COLO668 (cell line): ENCODE data around the gene PDE6H.

Experiments
- DNase-seq: peaks from one replicate; lab custom pipeline; 2025; ENCODE audit not compliant: unreplicated experiment; lab: John Stamatoyannopoulos, UW

The PDE6H gene

DNA sequence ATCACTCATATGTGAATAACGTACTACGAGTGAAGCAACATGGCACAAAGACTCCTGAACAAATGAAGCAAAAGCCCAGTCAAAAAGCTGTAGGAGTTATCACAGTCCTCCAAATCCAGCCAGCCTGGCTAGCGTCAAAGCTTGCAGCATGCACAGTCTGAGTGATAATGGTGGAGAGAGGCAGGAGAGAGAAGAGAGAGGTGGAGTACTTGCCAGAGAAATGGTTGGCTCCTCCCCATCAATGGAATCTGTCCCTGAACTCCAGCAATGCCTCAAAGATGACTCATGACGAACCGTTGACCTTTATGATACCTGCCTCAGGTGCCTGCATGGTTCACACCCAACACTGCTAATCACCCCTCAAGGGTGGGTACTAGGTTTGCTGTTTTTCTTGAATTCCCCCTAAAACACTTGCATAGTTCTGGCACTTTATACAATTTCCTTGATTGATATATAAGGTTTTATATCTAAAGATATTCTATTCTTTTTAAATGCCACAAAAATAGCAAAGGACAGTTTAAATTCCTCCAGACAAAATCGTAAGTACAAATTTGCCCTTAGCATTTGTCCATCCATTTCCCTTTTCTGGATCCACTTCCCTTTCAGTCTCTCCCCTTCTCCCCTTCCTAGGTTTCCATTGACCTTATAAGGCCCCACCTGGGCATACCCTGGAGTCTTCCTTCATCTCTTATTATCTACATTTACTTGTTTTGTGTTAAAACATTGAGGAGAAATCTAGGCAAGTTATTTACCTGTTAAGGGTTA is 21.7 kb upstream of the PDE6H start:
- no peak for DNase-seq

DNA sequence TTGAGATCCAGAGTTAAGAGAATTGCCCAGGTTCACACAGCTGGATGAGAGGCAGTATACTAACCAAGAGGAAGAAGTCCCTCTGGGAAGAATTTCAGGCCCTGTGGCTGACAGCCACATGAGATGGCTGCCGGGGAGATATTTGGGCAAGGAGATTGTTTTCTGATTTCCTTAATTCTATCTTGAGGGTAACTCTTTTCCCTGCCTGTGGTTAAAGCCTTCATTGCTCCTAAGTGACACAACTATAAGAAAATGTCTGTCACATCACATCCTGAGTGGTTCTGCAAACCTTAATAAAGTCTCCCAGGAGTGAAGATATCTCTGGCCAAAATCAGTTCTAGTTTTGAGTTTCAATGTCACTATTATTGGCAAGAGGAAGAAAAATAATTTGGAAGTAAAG is 21.0 kb upstream of the PDE6H start:
- no peak for DNase-seq

DNA sequence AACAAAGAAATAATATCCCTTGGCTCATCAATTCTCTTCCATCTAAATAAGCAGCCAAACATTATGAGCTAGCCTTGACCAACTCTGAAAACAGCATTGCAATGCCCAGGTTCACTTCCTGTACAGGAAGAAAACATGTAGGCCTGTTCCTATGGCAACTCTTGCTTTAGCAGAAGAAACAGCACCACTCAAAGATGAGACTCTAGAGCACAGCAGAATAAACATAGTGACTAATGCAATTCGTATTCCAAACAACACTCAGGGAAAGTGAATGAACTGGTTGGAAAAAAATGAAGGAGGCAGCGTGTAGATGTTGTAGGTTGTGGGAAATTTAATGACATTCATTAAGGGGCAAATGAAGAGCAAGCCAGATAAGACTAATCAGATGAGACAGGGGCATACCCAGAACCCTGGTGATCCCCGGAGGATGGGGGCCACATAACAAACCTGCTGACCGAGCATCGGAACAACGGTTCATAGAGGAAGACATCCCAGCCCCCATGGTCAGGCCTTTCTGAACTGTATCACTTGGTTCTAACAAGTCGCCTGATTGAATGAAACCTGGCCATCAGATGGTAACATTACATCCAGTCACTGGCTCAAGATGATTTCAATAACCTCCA is 20.4 kb upstream of the PDE6H start:
- no peak for DNase-seq

DNA sequence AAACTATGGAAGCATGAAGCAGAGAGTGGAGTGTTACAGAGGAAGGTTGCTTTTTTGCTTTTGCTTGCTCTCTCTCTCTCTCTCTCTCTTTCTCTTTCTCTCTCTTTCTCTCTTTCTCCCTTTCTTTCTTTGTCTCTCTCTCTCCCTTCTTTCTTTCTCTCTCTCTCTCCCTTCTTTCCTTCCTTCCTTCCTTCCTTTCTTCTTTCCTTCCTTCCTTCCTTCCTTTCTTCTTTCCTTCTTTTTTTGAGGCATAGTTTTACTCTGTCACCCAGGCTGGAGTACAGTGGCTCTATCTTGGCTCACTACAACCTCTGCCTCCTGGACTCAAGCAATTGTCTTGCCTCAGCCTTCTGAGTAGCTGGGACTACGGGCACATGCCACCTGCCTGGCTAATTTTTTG is 19.1 kb upstream of the PDE6H start:
- DNase-seq, result no peak

DNA sequence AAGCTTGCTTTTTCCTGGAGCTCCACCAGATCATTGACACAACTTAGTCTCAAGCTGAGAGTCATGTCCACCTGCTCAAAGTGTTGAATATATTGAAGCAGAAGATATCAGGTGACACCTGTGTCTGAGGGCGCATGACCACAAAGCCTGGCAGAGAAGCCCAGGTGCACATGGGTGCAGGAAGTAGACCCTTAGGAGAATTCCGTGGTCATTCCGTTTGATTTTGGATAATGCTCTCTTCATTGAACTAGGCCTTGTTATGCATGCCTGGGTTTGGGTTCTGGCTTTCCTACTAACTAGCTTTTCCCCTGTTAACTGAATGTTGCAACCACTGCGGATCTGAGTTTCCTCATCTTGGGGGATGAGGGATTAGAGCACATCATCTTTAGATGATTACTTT is 18.6 kb upstream of the PDE6H start:
- DNase-seq, result peak; percentile 29

DNA sequence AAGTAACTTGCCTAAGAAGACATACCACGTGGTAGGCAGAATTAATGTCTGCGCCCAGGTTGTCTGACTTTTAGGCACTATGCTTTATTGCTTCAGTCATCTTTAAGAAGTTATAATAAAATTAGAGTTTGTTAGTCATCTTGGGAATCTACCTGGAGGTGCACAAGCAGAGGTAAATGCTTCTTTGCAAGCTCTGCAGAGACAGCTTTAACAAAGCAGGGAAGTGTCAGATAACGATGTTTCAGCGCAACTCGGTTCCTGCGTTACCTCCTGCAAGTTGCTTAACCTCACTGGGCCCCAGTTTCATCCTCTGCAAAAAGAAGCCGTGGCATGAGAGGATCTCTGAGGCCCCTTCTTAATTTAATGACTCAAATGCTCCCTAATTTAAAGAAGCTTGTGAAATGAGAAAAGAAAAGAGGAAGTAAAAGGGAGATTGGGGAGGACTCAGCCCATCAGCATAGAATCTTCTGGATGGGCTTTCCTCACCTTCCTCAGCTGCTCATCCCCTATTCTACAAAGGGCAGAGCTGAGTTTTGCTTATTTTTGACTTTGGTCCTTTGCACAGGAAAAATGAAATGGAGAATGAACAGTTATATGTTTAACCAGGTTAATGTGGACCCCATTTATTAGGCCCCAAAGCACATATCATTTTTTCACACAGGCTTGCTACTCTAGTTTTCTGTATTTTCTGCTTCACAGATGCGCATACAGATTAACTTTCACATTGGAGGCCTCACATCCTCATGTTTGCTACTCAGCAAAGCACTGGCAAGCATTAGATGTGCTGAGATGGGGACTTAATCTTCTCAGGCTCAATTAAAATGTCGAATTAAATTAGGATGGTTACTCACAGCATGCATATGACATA is 16.6 kb upstream of the PDE6H start:
- DNase-seq, result no peak

DNA sequence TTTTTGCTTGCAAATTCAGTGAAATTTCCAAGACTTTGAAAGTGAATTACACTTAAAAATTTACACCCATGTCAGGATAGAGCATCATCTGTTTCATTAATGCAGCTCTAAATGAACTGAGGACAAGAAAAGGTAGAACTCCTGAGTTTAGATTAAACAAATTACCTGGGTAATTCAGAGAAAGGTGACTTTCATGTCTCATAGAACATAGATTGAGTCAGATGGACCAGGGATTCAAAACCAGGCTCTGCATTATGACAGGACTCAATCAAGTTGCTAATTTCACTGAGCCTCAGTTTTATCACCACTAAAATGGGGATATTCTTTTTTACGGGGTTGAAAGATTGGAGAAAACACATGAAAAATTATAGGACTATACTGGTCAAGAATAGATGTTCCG is 15.9 kb upstream of the PDE6H start:
- no peak for DNase-seq

DNA sequence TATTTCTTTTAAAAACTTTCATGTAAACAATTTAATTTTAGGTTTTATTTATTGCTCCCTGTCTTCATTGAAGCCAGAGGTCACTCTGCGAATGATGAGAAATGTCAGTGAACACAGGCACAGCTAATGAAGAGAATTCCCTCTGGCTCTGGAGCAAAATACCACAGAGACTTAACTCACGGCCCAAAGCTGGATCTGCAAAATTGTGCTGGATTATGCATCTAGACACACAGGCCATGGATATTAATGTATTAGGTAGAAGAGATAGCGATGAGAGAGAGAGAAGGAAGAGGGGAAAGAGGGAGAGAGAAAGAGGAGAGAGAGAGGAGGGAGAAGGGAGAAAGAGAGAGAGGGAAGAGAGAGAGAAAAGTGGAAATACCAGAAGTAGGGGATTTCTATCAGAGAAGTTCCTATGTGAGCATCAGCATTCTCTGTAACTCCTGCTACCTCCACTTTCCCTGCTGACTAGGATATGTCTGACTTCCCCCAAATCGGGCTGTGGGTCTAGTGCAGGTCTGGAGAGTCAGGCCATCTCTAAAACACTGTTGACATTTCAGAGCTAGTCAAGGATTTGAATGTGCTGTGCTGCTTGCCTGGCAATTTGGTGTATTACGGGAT is 15.2 kb upstream of the PDE6H start:
- no peak for DNase-seq

DNA sequence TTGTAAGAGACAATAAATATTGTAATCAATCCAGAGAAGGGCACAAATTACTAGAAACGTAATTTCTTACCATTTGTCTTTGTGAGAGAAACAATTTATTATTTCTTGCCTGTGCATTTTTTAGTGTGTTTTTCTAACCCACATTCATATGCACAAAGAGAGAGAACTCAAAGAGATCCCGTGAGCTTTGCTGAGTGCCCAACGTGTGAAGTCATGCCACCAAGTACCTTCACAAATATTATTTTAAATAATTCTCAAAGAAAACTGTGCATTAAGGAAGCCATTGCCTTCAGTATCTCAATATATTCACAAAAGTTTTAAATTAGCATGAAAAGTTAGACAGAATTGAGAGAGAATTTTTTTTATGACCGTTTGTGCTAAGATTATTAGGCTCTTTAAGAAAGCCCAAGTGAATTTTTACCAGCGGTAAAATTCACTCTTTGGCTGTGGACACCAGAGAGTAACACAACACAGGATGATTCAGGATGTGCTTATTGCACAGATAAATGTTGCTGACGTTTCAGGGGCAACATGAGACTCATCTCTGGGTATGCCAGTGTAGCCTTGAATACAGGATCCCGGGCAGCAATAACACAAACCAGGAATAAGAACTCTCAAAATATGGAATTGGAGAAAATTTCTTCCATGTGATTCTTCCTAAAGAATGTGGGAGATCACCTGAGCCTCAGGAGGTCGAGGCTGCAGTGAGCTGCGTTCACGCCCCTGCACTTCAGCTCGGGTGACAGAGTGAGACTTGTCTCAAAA is 14.3 kb upstream of the PDE6H start:
- DNase-seq, result no peak

DNA sequence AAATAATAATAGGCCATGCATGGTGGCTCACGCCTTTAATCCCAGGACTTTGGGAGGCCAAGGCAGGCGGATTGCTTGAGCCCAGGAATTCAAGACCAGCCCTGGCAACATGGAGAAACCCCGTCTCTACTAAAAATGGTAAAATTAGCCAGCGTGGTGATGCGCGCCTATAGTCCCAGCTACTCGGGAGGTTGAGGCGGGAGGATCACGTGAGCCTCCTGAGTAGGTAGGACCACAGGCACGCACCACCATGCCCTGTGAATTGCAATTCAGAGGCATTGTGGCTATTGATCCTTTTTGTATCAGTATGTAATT is 13.8 kb upstream of the PDE6H start:
- no peak for DNase-seq

DNA sequence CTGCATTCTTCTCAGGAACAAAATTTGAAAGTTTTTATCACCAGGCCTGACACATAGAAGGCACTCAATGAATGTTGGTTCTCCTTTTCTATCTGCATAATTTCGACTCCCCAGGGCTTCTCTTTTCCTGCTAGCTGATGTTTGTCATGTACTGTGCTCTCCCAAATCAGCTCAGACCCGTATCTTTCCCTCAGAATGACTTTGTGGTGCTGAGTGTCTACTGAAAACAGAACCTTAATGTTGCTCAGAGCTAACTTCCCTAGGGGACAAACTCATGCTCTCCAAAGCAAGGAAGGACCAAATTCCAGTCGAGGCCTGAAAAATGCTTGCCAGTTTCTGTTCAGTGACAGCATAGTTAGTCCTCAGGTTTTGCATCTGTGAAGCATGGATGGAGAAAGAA is 13.4 kb upstream of the PDE6H start:
- DNase-seq, result no peak

DNA sequence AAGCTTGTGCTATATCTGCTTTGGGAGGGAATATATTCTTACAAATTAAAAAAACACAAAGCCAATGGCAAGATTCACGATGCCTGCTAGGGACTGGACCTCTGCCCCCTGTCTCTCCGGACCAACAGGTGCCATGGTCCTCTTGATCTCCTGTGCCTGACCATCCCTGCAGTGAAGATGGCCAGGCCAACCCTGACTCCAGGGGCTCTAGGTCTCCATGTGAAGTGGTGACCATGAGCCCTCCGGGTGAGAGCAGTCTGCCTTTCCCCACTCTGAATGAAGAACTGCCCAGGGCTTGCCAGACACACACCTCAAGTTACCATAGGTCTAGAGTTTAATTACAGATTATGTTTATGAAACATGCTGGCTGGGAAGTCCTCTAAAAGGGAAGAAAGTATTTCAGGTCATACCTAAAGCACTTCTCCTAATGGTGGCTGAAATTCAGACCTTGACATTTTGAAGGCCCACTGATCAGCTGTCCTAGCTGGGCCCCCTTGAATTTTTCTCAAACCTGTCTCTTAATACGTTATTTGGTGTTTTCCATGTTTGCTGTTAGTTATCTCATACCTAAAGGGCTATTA is 12.8 kb upstream of the PDE6H start:
- no peak for DNase-seq

DNA sequence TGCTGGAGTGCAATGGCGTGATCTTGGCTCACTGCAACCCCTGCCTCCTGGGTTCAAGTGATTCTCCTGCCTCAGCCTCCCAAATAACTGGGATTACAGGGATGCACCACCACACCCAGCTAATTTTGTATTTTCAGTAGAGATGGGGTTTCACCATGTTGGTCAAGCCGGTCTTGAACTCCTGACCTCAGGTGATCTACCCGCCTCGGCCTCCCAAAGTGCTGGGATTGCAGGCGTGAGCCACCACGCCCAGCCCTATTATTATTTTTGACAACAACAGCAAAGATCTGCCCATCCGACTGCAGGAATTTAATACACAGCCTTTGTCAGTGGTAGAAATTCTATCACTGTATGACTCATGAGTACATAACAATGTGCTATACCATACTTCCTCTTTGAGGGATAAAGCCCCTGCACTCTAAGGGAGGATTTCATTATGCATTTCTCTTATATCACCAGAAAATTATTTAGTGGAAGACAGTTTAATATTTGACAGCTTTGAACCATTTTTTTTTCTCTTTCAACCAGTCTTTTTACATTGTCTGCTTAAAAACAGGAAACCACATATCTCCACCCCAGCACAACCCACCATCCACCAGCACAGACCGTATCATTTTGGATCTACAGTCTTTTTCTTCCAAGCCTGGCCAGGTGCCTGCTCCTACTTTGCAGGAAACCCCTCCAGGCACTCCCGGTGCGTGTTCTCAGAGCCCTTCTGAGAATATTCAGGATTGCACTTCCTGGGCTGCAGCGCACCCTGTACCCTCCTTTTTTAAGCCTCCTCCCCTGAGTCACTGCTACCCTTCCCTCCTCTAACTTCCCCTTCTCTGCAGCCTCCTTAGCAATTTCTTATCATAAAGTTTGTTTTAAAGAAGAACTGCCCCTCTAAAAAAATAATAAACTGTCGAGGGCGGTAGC is 12.0 kb upstream of the PDE6H start:
- DNase-seq, result no peak

DNA sequence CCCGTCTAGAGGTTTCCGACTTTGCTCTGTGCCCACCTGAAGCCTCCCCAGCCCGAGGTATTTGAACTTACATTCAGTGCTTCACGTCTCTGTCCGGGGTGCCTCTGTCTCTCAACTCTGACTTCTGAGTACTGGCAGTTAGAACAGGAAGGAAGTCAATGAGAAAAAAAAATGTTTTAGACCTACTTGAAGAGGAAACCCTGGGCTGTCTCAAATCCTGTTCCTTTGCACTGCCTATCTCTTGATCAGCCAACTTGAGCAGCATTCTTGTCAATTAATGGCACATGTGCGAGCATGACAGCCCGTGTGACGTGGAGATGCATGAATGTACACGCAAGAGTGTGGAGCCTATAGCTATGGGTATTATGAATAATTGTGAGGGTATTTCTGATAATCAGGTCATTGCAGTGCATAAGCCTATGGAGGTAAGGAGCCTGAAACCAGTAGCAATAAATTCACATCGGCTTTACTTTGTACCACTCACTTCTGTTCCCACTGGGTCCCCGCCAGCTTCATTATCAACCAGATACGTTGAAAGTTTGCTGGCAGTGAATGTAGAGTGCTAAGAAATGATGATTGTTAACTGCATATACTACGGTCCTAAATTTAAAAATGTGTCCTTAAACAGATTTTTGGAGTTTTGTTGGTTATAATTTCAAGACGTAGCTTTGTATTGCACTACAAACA is 11.2 kb upstream of the PDE6H start, which contains the start of gene ARHGDIB:
Gene ARHGDIB (minus strand): TSS at position 136 of the 687 bp plus-strand sequence. CDS start 10,889 bp downstream, outside the sequence.
- DNase-seq, result no peak

DNA sequence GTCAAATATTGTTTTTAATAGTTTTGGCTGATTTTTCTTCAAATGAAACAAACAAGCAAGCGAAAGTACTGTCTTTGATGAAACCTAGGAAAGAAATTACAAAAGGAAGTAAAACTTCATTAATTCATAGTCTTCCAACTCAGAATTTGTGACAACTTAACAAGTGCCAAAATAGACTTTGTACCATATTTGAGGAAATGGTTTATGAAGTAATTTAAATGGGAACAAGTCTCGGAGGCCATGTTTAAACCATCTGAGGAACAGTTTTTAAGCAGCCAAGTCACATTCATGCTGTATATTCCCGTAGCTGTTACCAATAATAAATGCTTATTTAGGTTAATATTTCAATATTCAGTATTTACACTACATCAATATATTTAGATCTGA is 10.7 kb upstream of the PDE6H start:
- no peak for DNase-seq

DNA sequence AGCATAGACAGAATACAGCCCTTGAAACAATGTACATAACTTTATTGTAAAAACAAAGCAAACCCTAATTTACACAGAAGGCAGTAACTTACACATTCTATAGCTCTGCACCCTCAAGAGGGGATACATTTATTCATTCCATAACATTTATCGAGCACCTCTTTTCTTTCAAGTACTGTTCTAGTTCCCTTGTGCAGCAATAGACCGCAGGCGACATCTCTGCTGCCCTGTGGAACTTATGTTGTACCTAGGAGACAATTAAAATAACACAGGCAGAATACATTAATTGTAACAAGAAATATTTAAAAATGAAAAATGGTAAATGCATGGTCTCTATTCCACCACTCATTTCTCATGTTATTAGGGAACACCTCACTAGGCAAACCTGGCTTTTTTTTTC is 10.0 kb upstream of the PDE6H start:
- DNase-seq, result no peak

DNA sequence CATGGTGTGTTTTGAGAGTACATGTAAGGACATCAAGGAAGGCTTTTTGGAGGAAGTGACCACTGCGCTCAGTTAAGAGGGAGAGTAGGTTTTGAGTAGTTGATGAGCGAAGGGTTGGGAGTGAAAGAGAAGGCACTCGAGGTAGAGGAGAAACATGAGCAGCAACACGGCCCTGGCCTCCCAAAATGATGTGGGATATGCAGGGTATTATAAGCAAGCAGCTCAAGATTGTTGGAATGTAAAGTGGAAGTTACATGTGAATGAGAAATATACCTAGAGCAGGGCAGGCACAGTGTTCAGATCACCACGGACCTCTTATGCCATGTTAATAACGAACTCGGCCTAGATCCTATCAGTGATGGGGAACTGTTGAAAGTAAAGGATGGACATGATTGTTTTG is 9.3 kb upstream of the PDE6H start:
- no peak for DNase-seq

DNA sequence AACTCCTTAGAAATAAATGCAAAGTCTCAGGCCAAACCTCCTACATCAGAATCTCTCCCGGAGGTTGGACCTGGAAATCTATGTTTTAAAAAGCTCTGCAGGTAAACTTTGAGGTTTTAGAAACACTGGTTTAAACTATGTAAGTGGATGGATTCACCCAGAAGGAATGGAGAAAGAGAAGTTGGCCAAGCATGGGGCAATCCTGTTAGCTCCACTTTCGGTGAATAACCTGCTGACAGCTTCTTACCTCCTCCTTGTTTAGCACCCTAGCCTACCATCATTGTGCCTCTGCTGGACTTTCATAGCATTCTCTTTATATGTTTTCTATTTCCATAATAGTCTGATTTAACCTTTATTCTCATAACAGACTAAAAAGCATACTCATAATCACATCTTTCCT is 8.4 kb upstream of the PDE6H start:
- DNase-seq, result no peak

DNA sequence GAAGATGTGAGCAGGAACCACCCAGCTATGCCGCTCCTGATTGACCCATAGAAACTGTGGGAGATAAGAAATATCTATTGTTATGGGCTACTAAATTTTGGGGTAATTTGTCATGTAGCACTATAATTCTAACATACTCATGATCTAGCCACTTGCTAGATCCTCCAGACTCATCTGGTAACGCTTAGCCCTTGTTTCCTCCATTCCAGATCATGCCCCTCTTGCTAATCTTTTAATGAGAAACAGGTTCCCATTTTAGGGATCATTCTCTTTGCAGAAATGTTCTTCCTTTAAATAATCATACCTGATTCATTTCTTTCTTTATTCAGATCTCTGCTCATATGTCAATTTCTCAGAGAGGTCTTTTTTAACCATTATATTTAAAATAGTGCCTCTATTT is 7.6 kb upstream of the PDE6H start:
- DNase-seq, result no peak
